ENCODE results near the gene RPL19.

The RPL19 gene

GRCh38 chr17:39187152-39187830 lies 12.8 kb upstream of the RPL19 start:
- no peaks in the 10 kb centered on the region for H3K9me3 Mint-ChIP-seq
- H3K4me3 Mint-ChIP-seq = no peak overlapping the region
- H3K4me1 Mint-ChIP-seq = no peaks in the 10 kb centered on the region

GRCh38 chr17:39191750-39192510 lies 8.2 kb upstream of the RPL19 start:
- Mint-ChIP-seq H3K27me3 (no peaks in the 10 kb centered on the region), H3K27ac (no peak overlapping the region), H3K9me3 (no peaks in the 10 kb centered on the region), H3K4me1 (peaks cover 16% of the 10 kb centered on the region), H3K4me3 (no peak overlapping the region), H3K36me3 (no peaks in the 10 kb centered on the region)

More at GRCh38 chr17:39187152-39187830, 12.8 kb upstream of the RPL19 start:
- H3K27ac Mint-ChIP-seq = no peak overlapping the region
- H3K36me3 Mint-ChIP-seq = peaks cover 2% of the 10 kb centered on the region
- H3K27me3 Mint-ChIP-seq = no peaks in the 10 kb centered on the region

GRCh38 chr17:39192901-39193300 lies 7.2 kb upstream of the RPL19 start:
- Mint-ChIP-seq H3K27me3 (no peaks in the 10 kb centered on the region), H3K27ac (no peak overlapping the region), H3K36me3 (no peaks in the 10 kb centered on the region), H3K4me3 (no peak overlapping the region), H3K9me3 (no peaks in the 10 kb centered on the region), H3K4me1 (peaks cover 16% of the 10 kb centered on the region)

GRCh38 chr17:39193346-39193745 lies 6.7 kb upstream of the RPL19 start:
- H3K4me1 Mint-ChIP-seq = peaks cover 20% of the 10 kb centered on the region
- H3K9me3 Mint-ChIP-seq = no peaks in the 10 kb centered on the region
- no peak overlapping the region for H3K4me3 Mint-ChIP-seq
- no peak overlapping the region for H3K27ac Mint-ChIP-seq
- no peaks in the 10 kb centered on the region for H3K27me3 Mint-ChIP-seq
- no peaks in the 10 kb centered on the region for H3K36me3 Mint-ChIP-seq

- Mint-ChIP-seq H3K4me3 (no peak overlapping the region), H3K27ac (no peak overlapping the region), H3K4me1 (peaks cover 28% of the 10 kb centered on the region), H3K27me3 (no peaks in the 10 kb centered on the region), H3K9me3 (no peaks in the 10 kb centered on the region), H3K36me3 (no peaks in the 10 kb centered on the region)
Measured at GRCh38 chr17:39194089-39194984, 5.7 kb upstream of the RPL19 start.

- H3K27me3 Mint-ChIP-seq = no peaks in the 10 kb centered on the region
- peaks cover 35% of the 10 kb centered on the region for H3K4me1 Mint-ChIP-seq
- no peak overlapping the region for H3K27ac Mint-ChIP-seq
- peaks cover 1% of the 10 kb centered on the region for H3K36me3 Mint-ChIP-seq
- H3K9me3 Mint-ChIP-seq = no peaks in the 10 kb centered on the region
- no peak overlapping the region for H3K4me3 Mint-ChIP-seq
Measured at GRCh38 chr17:39194985-39195524, 5.0 kb upstream of the RPL19 start.

- Mint-ChIP-seq H3K9me3 (no peaks in the 10 kb centered on the region), H3K27ac (no peak overlapping the region), H3K4me3 (peak overlapping the region; percentile 76), H3K27me3 (no peaks in the 10 kb centered on the region), H3K36me3 (peaks cover 3% of the 10 kb centered on the region), H3K4me1 (peaks cover 35% of the 10 kb centered on the region)
Measured at GRCh38 chr17:39195568-39196160, 4.4 kb upstream of the RPL19 start.

GRCh38 chr17:39196241-39196807 lies 3.8 kb upstream of the RPL19 start:
- Mint-ChIP-seq H3K27me3 (no peaks in the 10 kb centered on the region), H3K4me1 (peaks cover 39% of the 10 kb centered on the region), H3K4me3 (peak overlapping the region; percentile 76), H3K9me3 (no peaks in the 10 kb centered on the region), H3K27ac (no peak overlapping the region), H3K36me3 (peaks cover 8% of the 10 kb centered on the region)

GRCh38 chr17:39196808-39197291 lies 3.2 kb upstream of the RPL19 start:
- Mint-ChIP-seq H3K4me1 (peaks cover 39% of the 10 kb centered on the region), H3K4me3 (peak overlapping the region; percentile 95)

GRCh38 chr17:39197380-39198185 lies 2.5 kb upstream of the RPL19 start, which contains the start of gene CACNB1:
CACNB1 (minus strand) TSS chr17:39197669; CDS start chr17:39197495, 174 bp downstream.
- H3K4me3 Mint-ChIP-seq = peak within 1 kb of the TSS; percentile 95
- no peaks in the 10 kb centered on the region for H3K9me3 Mint-ChIP-seq
- no peaks in the 10 kb centered on the region for H3K27me3 Mint-ChIP-seq
- peaks cover 44% of the 10 kb centered on the region for H3K4me1 Mint-ChIP-seq
- H3K36me3 Mint-ChIP-seq = peaks cover 18% of the 10 kb centered on the region
- no peak within 1 kb of the TSS for H3K27ac Mint-ChIP-seq

More at GRCh38 chr17:39196808-39197291, 3.2 kb upstream of the RPL19 start:
- no peak overlapping the region for H3K27ac Mint-ChIP-seq
- H3K9me3 Mint-ChIP-seq = no peaks in the 10 kb centered on the region
- no peaks in the 10 kb centered on the region for H3K27me3 Mint-ChIP-seq
- H3K36me3 Mint-ChIP-seq = peaks cover 12% of the 10 kb centered on the region

GRCh38 chr17:39198186-39198566 lies 1.9 kb upstream of the RPL19 start:
- Mint-ChIP-seq H3K4me3 (peak overlapping the region; percentile 95), H3K36me3 (peaks cover 21% of the 10 kb centered on the region), H3K27ac (no peak overlapping the region), H3K4me1 (peaks cover 48% of the 10 kb centered on the region), H3K27me3 (no peaks in the 10 kb centered on the region), H3K9me3 (no peaks in the 10 kb centered on the region)

GRCh38 chr17:39199820-39200069 lies 338 bp upstream of the RPL19 start:
- peak overlapping the region; percentile 95 for H3K4me3 Mint-ChIP-seq
- peaks cover 52% of the 10 kb centered on the region for H3K4me1 Mint-ChIP-seq
- H3K27me3 Mint-ChIP-seq = no peaks in the 10 kb centered on the region
- H3K27ac Mint-ChIP-seq = peak overlapping the region; percentile 100
- no peaks in the 10 kb centered on the region for H3K9me3 Mint-ChIP-seq
- peaks cover 28% of the 10 kb centered on the region for H3K36me3 Mint-ChIP-seq

GRCh38 chr17:39200957-39201510 lies 951 bp downstream of the RPL19 start:
- peak overlapping the region; percentile 95 for H3K4me3 Mint-ChIP-seq
- H3K4me1 Mint-ChIP-seq = peaks cover 46% of the 10 kb centered on the region
- peaks cover 31% of the 10 kb centered on the region for H3K36me3 Mint-ChIP-seq
- H3K27ac Mint-ChIP-seq = peak overlapping the region; percentile 100
- H3K27me3 Mint-ChIP-seq = no peaks in the 10 kb centered on the region
- no peaks in the 10 kb centered on the region for H3K9me3 Mint-ChIP-seq

GRCh38 chr17:39204245-39204644 lies 4.2 kb downstream of the RPL19 start:
- peak overlapping the region; percentile 65 for H3K27ac Mint-ChIP-seq
- H3K36me3 Mint-ChIP-seq = peaks cover 31% of the 10 kb centered on the region
- no peaks in the 10 kb centered on the region for H3K27me3 Mint-ChIP-seq
- peaks cover 56% of the 10 kb centered on the region for H3K4me1 Mint-ChIP-seq
- no peaks in the 10 kb centered on the region for H3K9me3 Mint-ChIP-seq
- H3K4me3 Mint-ChIP-seq = peak overlapping the region; percentile 30

Measured in activated naive CD4-positive, alpha-beta T cell treated with anti-CD3 and anti-CD28 coated beads, Interleukin-2, amount 50 U/mL, for 24 hours (primary cell).